Activated T-helper 2 cell treated with anti-CD3 and anti-CD28 coated beads, Interferon-gamma antibody, Interleukin-2, Interleukin-4, amounts not matched to agents 10 μg/mL and 5 μg/mL and 100 μg/mL, durations not matched to agents 14 hours and 24 hours and 36 hours (primary cell): ENCODE measurements around the gene NPAS3. TPM values are rescaled to one million over a fixed set of nuclear protein-coding genes. Genes with fewer than 3 reads are reported as not detected.

Experiments
- DNase-seq: peaks from one replicate; pipeline ENCODE4 v3.0.0; 2021; ENCODE audit warnings: low spot score
- H3K27ac Mint-ChIP-seq: one replicate; pipeline ENCODE4 v1.8.0; 2021; ENCODE audit warnings: mixed read lengths
- H3K27me3 Mint-ChIP-seq: one replicate; pipeline ENCODE4 v1.8.0; 2021; ENCODE audit warnings: low read depth, mixed read lengths
- H3K36me3 Mint-ChIP-seq: one replicate; pipeline ENCODE4 v1.8.0; 2021; ENCODE audit warnings: low read depth, mixed read lengths
- H3K4me1 Mint-ChIP-seq: one replicate; pipeline ENCODE4 v1.8.0; 2021; ENCODE audit warnings: low read depth, mixed read lengths
- H3K4me3 Mint-ChIP-seq: one replicate; pipeline ENCODE4 v1.8.0; 2021; ENCODE audit warnings: low read depth, mild to moderate bottlenecking, moderate library complexity, mixed read lengths
- H3K9me3 Mint-ChIP-seq: one replicate; pipeline ENCODE4 v1.8.0; 2021; ENCODE audit warnings: mixed read lengths
- intact Hi-C: fragments of 100-400 bp; cut with micrococcal nuclease; formaldehyde crosslinking; loops from one replicate; pipeline ENCODE4 v1.15.1; 2023
- total RNA-seq: library from RNA; stranded (reverse); gene quantifications from 2 replicates; pipeline ENCODE4 v1.2.3, GENCODE V29; 2022

Gene NPAS3
- total RNA-seq, 1 donor from 2014 or later = not detected

DNA sequence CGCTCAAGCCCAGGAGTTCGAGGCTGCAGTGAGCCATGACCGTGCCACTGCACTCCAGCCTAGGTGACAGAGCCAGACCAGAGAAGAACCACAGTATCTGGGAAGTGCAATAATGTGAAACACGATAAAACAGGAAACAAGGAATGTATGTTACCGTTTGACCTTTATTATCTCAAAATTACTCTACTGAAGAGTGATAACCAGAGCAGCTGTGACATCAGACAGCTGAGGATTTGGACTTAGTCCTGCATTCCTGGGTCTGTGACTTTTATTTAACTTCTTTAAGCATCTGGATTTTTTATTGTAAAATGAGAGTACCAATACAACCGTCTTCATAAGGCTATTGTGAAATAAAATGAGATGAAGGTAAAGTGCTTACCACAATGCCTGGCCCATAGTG is 806.5 kb downstream of the NPAS3 start:
- Mint-ChIP-seq H3K4me1 (peaks cover 2% of the 10 kb centered on the region), H3K4me3 (no peak overlapping the region), H3K36me3 (no peaks in the 10 kb centered on the region), H3K27me3 (no peaks in the 10 kb centered on the region), H3K9me3 (no peaks in the 10 kb centered on the region), H3K27ac (no peak overlapping the region)
- DNase-seq = no peak
- intact Hi-C loops = no loop called here

DNA sequence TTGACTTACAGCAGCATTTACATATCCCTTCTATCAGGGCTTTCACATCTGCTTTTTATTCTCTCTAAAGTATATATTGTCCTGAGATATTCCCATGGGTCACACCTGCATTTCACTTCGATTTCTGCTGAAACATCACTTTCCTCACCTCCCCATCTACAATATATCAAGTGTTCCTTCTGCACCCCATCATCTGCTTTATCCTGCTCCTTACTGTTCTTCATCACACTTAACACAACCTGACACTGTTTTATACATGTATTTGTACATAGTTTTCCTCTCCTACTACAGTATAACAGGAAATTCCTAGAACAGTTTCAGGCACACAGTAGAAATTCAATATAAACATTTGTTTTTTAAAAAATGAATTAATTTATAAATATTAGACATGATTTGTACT is 809.1 kb downstream of the NPAS3 start:
- DNase-seq = no peak
- Mint-ChIP-seq H3K27ac (no peak overlapping the region), H3K36me3 (no peaks in the 10 kb centered on the region), H3K4me3 (no peak overlapping the region), H3K27me3 (no peaks in the 10 kb centered on the region), H3K4me1 (no peaks in the 10 kb centered on the region), H3K9me3 (no peaks in the 10 kb centered on the region)
- intact Hi-C loops = no loop called here

DNA sequence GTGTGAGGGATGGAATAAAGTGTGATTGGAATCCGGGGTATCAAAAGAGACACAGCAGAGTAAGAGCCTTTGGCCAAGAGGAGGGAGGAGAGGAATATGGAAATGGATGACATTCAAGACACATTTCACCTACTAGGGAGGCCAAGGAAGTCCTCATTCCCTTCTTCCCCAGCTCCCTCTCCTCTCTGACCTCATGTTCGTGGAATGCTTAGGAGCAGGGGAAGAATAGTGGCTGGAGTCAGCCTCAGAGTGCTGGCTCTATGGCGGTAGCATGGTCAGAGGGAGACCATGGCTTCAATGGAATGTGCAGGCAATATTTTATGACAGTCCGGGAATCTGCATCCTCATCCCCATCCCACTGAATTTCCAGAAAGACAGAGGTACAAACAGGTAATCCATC is 815.6 kb downstream of the NPAS3 start:
- no peaks in the 10 kb centered on the region for H3K36me3 Mint-ChIP-seq
- peaks cover 8% of the 10 kb centered on the region for H3K27me3 Mint-ChIP-seq
- intact Hi-C loops = no loop called here
- no peaks in the 10 kb centered on the region for H3K9me3 Mint-ChIP-seq
- H3K4me1 Mint-ChIP-seq = no peaks in the 10 kb centered on the region
- H3K4me3 Mint-ChIP-seq = no peak overlapping the region
- no peak overlapping the region for H3K27ac Mint-ChIP-seq
- no peak for DNase-seq

DNA sequence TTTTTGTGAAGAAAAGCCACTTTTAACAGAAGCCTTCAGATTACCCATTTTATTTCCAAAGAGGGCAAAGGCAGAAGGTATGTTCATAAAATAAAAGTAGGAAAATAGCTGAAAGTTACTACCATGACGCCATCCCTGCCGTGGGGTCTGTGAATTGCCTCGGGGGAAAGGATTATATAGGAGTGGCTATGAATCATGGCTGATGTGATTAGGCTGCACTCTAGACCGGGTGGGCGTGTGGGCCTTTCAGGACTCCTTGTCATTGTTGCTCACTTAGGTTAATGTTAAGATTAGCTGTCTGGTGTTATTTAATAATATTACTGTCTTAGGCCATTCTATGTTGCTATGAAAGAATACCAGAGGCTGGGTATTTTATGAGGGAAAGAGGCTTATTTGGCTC is 816.7 kb downstream of the NPAS3 start:
- no peak for DNase-seq
- no peaks in the 10 kb centered on the region for H3K4me1 Mint-ChIP-seq
- H3K4me3 Mint-ChIP-seq = no peak overlapping the region
- no peaks in the 10 kb centered on the region for H3K36me3 Mint-ChIP-seq
- intact Hi-C loops = no loop called here
- H3K27me3 Mint-ChIP-seq = peaks cover 8% of the 10 kb centered on the region
- H3K9me3 Mint-ChIP-seq = no peaks in the 10 kb centered on the region
- no peak overlapping the region for H3K27ac Mint-ChIP-seq

DNA sequence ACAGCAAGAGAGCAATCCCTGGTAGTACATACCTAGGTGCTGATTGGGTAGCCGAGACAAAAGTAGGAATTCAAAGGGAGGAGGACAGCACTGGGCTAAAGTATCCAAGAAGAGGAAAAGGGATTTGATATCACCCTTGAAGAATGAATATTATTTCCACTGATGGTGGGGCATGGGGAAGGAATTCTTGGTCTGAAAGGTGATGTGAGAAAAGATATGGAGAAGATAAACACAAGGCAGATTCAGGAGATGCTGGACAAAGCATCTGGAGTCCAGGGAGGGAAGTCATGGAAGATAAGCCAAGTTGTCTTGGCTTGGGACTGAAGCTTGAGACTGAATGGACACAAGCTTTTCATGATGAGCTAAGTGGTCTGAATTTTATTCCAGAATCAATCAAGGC is 818.2 kb downstream of the NPAS3 start:
- Mint-ChIP-seq H3K9me3 (no peaks in the 10 kb centered on the region), H3K4me1 (no peaks in the 10 kb centered on the region), H3K27me3 (peaks cover 11% of the 10 kb centered on the region), H3K27ac (no peak overlapping the region), H3K4me3 (no peak overlapping the region), H3K36me3 (no peaks in the 10 kb centered on the region)
- intact Hi-C loops = no loop called here
- DNase-seq = no peak

DNA sequence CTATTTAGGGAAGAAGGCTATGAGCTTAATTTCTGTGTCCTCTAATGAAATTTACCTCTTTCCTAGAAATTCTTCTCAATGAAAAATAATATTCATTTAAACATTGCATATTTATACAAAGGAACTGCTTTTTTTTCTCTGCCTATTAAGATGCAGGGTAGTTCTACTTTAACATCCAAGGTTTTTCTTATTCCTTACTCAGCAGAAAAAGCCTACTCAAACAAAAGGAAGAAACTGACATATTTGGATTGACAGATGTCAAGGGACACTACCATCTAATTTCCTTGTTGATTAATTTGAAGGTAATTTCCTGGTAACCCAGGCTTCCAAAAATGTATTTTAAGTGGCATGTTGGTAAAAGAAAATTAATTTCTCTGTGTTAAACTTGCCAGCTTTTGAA is 819.9 kb downstream of the NPAS3 start:
- Mint-ChIP-seq H3K27ac (no peak overlapping the region), H3K9me3 (no peaks in the 10 kb centered on the region), H3K4me3 (no peak overlapping the region), H3K36me3 (no peaks in the 10 kb centered on the region), H3K27me3 (peaks cover 14% of the 10 kb centered on the region), H3K4me1 (no peaks in the 10 kb centered on the region)
- intact Hi-C loops = no loop called here
- no peak for DNase-seq

DNA sequence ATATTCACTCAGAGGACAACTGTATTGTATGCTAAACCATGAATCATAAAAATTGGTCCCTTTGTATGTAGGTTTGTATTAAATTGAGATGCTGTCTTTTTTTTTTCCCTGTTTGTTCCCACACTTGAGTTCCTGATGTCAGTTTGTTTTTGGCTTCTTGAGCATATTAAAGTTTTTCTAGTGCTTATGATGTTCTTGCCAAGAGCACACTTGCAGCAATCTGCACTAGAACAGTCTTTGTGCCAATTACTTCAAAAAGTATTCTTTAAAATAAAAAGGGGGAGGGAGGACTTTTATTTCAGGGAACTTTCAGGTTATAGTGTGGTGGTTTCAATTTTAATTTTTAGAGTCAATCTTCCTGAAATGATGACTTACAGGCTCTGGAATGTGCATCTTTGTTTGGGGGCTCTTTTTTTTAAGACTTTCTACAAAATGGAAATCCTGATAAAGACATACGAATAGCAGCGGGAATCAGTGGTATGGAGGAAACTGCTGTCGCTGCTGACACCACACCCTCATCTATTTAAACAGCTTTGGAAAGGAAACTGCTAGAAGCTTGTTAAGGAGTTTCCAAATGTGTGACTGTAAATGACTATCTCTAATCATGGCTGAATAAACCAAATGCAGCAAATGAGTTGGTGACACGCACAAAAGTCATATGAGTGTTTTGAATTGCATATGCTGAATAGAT is 823.6 kb downstream of the NPAS3 start:
- Mint-ChIP-seq H3K4me1 (no peaks in the 10 kb centered on the region), H3K27ac (no peak overlapping the region), H3K36me3 (no peaks in the 10 kb centered on the region), H3K9me3 (no peaks in the 10 kb centered on the region), H3K4me3 (no peak overlapping the region), H3K27me3 (peaks cover 15% of the 10 kb centered on the region)
- intact Hi-C loops = no loop called here
- no peak for DNase-seq

DNA sequence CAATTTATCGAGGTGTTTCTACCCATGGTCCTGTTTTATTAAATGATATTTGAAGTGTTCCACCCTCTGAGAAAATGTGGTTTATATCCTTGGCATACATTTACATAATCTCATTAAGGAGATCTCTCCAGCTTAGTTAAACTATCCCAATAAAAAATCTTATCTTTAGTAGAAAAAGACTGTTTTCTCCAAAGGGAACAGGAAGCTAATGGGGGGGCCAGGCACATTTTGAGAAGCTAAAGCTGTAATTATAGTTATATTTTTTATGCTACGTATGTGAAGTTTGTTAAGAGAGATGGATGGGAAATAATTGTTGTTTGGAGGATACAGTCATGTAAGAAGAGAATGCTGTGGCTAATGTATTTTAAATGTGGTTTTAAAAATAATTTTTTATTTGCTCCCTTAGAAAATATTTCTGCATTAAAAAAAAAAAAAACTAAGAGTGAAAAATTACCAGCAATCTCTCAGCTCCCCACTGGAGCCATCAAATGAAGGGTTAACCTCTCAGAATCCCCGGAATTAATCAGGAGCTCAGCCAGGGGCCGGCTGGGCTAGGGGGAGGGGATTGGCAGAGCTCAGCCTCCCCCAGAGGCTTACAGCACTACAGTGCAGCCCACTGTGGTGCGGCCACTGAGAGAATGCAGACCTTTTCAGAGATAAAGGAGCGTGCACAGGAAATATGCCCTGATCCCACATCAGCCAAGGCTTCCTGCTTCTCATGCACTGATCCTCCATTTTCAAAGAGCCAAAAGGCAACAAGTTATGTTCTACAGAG is 826.4 kb downstream of the NPAS3 start:
- no peaks in the 10 kb centered on the region for H3K9me3 Mint-ChIP-seq
- no peak overlapping the region for H3K4me3 Mint-ChIP-seq
- intact Hi-C loops = no loop called here
- no peaks in the 10 kb centered on the region for H3K36me3 Mint-ChIP-seq
- DNase-seq = no peak
- no peaks in the 10 kb centered on the region for H3K4me1 Mint-ChIP-seq
- no peak overlapping the region for H3K27ac Mint-ChIP-seq
- peaks cover 20% of the 10 kb centered on the region for H3K27me3 Mint-ChIP-seq

DNA sequence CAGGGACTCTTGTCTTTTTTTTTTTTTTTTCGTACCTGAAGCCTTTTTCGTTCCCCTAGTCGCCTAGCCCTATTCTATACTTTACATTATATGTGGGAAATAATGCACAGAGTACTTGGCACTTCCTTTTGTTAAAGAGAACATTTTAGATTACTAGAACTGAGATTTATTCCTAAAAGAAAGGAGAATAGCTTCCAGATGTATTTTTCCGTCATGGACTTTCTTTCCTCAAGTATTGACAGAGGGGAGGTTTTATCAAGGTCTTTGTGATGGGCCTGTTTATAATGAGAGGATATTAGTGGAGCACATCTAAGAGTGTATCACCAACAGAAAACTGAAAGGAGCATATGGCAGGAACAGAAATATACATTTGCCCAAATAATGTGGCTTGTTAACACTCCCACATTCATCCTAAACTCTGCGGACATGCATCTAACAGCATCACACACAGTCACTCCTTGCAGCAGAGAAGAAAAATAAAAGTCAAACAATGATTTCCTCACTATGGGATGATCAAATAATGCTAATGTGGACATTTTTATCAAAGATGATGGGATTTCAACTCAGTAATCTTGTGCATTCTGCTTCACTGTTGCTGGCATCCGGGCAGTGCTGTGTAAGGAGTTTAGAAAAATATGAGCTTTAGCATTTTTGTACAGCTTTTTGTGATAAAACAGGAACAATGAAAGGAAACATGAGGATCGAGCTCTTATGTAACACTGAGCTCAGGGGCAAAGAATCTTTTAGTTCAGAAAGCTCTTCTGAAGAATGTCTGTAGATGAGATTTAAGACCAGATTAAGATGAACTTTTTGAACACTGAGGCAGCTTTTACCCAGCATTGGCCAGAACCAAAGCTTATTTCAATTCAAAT is 829.1 kb downstream of the NPAS3 start:
- Mint-ChIP-seq H3K4me1 (no peaks in the 10 kb centered on the region), H3K27ac (no peak overlapping the region), H3K4me3 (no peak overlapping the region), H3K27me3 (peaks cover 14% of the 10 kb centered on the region), H3K36me3 (no peaks in the 10 kb centered on the region), H3K9me3 (no peaks in the 10 kb centered on the region)
- no peak for DNase-seq
- intact Hi-C loops = no loop called here

DNA sequence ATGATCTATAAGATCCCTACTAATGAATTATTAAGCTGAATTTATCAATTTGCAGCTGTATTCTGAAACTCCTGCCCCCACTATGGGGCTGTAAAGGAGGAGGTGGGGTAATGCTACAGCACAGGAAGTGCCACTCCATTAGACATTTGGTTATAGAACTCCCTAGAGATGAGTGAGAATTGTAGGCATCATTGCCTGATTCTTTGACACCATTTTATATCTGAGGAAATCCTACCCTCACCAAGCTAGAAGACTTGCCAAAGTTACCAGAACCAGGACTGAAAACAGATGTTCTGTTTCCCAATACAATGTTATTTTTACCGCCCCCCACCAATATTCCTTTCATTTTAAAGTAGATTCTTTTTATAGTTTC is 829.8 kb downstream of the NPAS3 start:
- no peak overlapping the region for H3K27ac Mint-ChIP-seq
- intact Hi-C loops = no loop called here
- H3K36me3 Mint-ChIP-seq = no peaks in the 10 kb centered on the region
- no peaks in the 10 kb centered on the region for H3K9me3 Mint-ChIP-seq
- DNase-seq = no peak
- peaks cover 14% of the 10 kb centered on the region for H3K27me3 Mint-ChIP-seq
- no peaks in the 10 kb centered on the region for H3K4me1 Mint-ChIP-seq
- no peak overlapping the region for H3K4me3 Mint-ChIP-seq

DNA sequence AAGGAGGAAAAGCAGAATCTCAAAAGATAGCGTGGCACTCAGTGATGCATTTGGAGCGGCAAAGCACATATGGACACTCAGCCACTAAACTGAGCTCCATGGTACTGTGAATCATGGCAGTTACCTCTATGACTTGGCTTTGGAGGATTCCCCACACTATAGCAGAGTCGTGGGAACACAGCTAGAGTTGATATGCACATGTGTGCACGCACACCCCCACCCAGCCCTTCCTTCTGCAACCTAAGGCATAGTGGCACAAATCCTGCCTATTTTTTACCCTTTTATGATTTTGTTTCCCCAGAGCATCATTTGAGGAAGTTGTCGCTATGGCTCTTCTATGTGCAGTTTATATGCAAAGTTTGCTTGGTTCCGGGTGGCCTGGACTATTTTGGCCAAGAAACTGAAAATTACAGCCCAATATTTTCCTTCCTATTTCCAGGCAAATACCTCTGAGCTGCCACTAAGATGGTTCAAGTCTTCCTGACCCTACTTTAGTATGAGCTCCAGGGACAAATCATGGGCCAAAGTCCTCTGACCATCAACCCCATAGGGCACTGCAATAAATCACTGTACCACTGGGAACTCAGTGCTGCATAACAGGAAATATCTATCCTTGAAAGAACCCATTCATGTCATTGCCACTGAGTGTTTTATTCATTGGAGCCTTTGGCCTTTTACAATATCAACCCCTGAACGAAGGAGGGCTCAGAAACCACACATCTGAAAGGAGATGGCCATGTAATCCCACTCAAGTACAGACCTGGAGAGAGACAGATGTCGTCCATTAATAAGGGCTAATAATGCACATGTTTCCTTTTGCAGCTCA is 834.7 kb downstream of the NPAS3 start:
- Mint-ChIP-seq H3K27me3 (peaks cover 5% of the 10 kb centered on the region), H3K4me3 (no peak overlapping the region), H3K9me3 (no peaks in the 10 kb centered on the region), H3K27ac (no peak overlapping the region), H3K36me3 (no peaks in the 10 kb centered on the region), H3K4me1 (no peaks in the 10 kb centered on the region)
- intact Hi-C loops = no loop called here
- no peak for DNase-seq

DNA sequence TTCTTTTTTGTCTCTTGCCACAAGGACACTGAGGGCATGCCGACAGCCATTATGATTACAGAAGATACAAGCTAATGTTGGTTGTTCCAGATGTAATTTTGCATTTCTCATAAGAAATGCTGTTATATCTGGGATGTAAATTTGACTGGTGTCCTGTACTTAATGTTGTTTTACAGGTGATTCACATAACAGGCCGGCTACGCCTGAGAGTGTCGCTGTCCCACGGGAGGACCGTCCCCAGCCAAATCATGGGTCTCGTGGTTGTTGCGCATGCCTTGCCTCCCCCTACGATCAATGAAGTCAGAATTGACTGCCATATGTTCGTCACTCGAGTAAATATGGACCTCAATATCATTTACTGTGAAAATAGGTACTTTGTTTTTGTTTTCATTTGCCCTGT is 835.5 kb downstream of the NPAS3 start:
- Mint-ChIP-seq H3K27ac (no peak overlapping the region), H3K36me3 (no peaks in the 10 kb centered on the region), H3K27me3 (peaks cover 4% of the 10 kb centered on the region), H3K4me1 (no peaks in the 10 kb centered on the region), H3K4me3 (no peak overlapping the region), H3K9me3 (no peaks in the 10 kb centered on the region)
- intact Hi-C loops = no loop called here
- DNase-seq = no peak
